Measurements from ENCODE around the gene FIZ1. TPM values are rescaled to one million over a fixed set of nuclear protein-coding genes. Genes with fewer than 3 reads are reported as not detected.

Gene FIZ1
- total and polyA plus RNA-seq, 2 of the 4 experiments (the other 2 are of a cell fraction) = 1.3 to 5.9 TPM

DNA sequence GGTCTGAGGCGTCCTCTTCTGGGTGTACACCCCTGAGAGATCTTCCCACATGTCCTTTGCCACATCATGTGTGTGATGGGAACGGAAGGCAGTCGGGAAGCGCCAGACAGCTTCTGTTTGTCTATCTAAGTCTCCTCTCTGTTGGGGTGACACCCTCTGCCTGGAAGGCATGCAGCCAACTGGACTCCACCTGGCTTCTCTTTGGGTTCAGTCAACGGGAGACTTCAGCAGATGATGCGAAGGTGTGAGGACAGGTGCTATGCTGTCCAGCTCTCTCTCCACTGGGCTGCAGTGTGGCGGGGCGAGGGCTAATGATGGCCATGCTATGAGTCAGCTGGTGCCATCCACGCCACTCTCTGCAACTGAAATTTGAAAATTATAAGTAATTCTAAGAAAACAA is 39.6 kb downstream of the FIZ1 start:
- Histone ChIP-seq H3K36me3 (ENCODE audit: control insufficient read depth, insufficient read depth, low read length) (no peaks in the 10 kb centered on the region), H3K23ac (ENCODE audit: low read depth, low read length) (no peak overlapping the region), H3K9me3 (ENCODE audit: control insufficient read depth, insufficient read depth, low read length) (peaks cover 5% of the 10 kb centered on the region; the same call in 1 of the 2 replicates), H2AK9ac (replicated peaks; ENCODE audit: low read depth, low read length, poor library complexity) (no peak overlapping the region), H3K4me2 (ENCODE audit: low read depth, low read length) (no peak overlapping the region), H3K27ac (ENCODE audit: insufficient read depth, low read length) (no peak overlapping the region), H3K4ac (ENCODE audit: low read depth, low read length) (no peak overlapping the region), H3K56ac (ENCODE audit: extremely low read depth, insufficient read depth, low read length) (no peak overlapping the region), H2AFZ (replicated peaks; ENCODE audit: low read length, poor library complexity) (peak overlapping the region; percentile 21), H3K14ac (replicated peaks; ENCODE audit: low read depth, low read length) (no peak overlapping the region), H2BK20ac (ENCODE audit: low read depth, low read length) (no peak overlapping the region), H4K8ac (ENCODE audit: low read depth in 2 of 2, low read length in 2 of 2) (no peak overlapping the region), H4K5ac (ENCODE audit: low read depth, low read length) (no peak overlapping the region), H2BK5ac (ENCODE audit: low read depth, low read length, poor library complexity, severe bottlenecking) (no peak overlapping the region), H3K79me1 (ENCODE audit: low read depth in 1 of 2, low read length in 2 of 2) (no peaks in the 10 kb centered on the region), H3K9ac (ENCODE audit: low read depth, low read length) (no peak overlapping the region), H4K91ac (ENCODE audit: insufficient read depth, low read depth, low read length) (no peak overlapping the region), H2BK120ac (ENCODE audit: low read depth, low read length) (no peak overlapping the region), H3K4me1 (ENCODE audit: control insufficient read depth, insufficient read depth, low read length) (no peaks in the 10 kb centered on the region), H3K18ac (ENCODE audit: low read depth, low read length) (no peak overlapping the region), H2AK5ac (ENCODE audit: low read depth, low read length) (no peak overlapping the region), H4K20me1 (ENCODE audit: insufficient read depth, low read length) (no peaks in the 10 kb centered on the region), H2BK15ac (ENCODE audit: low read depth, low read length) (no peak overlapping the region), H3K9me1 (ENCODE audit: insufficient read depth, low read length) (no peaks in the 10 kb centered on the region), H3K4me3 (ENCODE audit: insufficient read depth, low read depth, low read length) (no peak overlapping the region), H3K27me3 (ENCODE audit: control insufficient read depth, insufficient read depth, low read length) (peaks cover 7% of the 10 kb centered on the region)
- POLR2A ChIA-PET (ENCODE audit: unreplicated experiment) = no interaction called here
- dilution Hi-C loops (cut with HindIII; ENCODE audit: low sequenced_read_pairs, unreplicated experiment) = no loop called here
- WGBS, 2 experiments (ENCODE audit: extremely low coverage in 2 of 2, insufficient read length in 1 of 2) = 60% methylated on average over 2 of the region's 9 CpGs; no CpG with 5 or more reads in 1 of the 2 experiments
- in situ Hi-C loops (cut with MboI; ENCODE audit: low sequenced_read_pairs) = no loop called here
- BruUV-seq (replicated peaks) = no TSS peak
- ATAC-seq (ENCODE audit: low read depth) (no peak), DNase-seq (no peak)
- CTCF ChIA-PET = no interaction called here
- intact Hi-C loops (cut with micrococcal nuclease) = no loop called here
- TF ChIP-seq FOS (IDR thresholded peaks at IDR 0.05; ENCODE audit: low read depth, low read length) (no peak), RFX5 (IDR thresholded peaks at IDR 0.05; ENCODE audit: low read depth, low read length) (no peak), SMC3 (IDR thresholded peaks at IDR 0.05; ENCODE audit: low read depth, low read length) (no peak), POLR2A (IDR thresholded peaks at IDR 0.05; ENCODE audit: low read depth, low read length) (no peak), MXI1 (IDR thresholded peaks at IDR 0.05; ENCODE audit: borderline replicate concordance, low read depth, low read length) (no peak), RAD21 (IDR thresholded peaks at IDR 0.05; ENCODE audit: low read length) (no peak), BHLHE40 (IDR thresholded peaks at IDR 0.05; ENCODE audit: low read depth, low read length) (no peak), MAZ (IDR thresholded peaks at IDR 0.05; ENCODE audit: borderline replicate concordance, low read depth, low read length) (no peak), NFE2L2 (IDR thresholded peaks at IDR 0.05; ENCODE audit: low read depth, low read length) (no peak), CHD1 (IDR thresholded peaks at IDR 0.05; ENCODE audit: low read depth, low read length) (no peak), CEBPB (IDR thresholded peaks at IDR 0.05; ENCODE audit: low read depth, low read length) (no peak), RCOR1 (IDR thresholded peaks at IDR 0.05; ENCODE audit: insufficient replicate concordance, low read length) (no peak), MAFK (IDR thresholded peaks at IDR 0.05; ENCODE audit: low read depth, low read length) (no peak)
- TF ChIP-seq, protein P1, sequence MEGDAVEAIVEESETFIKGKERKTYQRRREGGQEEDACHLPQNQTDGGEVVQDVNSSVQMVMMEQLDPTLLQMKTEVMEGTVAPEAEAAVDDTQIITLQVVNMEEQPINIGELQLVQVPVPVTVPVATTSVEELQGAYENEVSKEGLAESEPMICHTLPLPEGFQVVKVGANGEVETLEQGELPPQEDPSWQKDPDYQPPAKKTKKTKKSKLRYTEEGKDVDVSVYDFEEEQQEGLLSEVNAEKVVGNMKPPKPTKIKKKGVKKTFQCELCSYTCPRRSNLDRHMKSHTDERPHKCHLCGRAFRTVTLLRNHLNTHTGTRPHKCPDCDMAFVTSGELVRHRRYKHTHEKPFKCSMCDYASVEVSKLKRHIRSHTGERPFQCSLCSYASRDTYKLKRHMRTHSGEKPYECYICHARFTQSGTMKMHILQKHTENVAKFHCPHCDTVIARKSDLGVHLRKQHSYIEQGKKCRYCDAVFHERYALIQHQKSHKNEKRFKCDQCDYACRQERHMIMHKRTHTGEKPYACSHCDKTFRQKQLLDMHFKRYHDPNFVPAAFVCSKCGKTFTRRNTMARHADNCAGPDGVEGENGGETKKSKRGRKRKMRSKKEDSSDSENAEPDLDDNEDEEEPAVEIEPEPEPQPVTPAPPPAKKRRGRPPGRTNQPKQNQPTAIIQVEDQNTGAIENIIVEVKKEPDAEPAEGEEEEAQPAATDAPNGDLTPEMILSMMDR (conservative IDR thresholded peaks at IDR 0.05; ENCODE audit: low read depth, low read length) = no peak
- TF ChIP-seq, protein P2, sequence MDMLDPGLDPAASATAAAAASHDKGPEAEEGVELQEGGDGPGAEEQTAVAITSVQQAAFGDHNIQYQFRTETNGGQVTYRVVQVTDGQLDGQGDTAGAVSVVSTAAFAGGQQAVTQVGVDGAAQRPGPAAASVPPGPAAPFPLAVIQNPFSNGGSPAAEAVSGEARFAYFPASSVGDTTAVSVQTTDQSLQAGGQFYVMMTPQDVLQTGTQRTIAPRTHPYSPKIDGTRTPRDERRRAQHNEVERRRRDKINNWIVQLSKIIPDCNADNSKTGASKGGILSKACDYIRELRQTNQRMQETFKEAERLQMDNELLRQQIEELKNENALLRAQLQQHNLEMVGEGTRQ (IDR thresholded peaks at IDR 0.05; ENCODE audit: low read depth, low read length) = no peak
- TF ChIP-seq, protein P3, sequence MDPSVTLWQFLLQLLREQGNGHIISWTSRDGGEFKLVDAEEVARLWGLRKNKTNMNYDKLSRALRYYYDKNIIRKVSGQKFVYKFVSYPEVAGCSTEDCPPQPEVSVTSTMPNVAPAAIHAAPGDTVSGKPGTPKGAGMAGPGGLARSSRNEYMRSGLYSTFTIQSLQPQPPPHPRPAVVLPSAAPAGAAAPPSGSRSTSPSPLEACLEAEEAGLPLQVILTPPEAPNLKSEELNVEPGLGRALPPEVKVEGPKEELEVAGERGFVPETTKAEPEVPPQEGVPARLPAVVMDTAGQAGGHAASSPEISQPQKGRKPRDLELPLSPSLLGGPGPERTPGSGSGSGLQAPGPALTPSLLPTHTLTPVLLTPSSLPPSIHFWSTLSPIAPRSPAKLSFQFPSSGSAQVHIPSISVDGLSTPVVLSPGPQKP (IDR thresholded peaks at IDR 0.05; ENCODE audit: borderline replicate concordance, low read depth, low read length) = no peak
